Fibroblast of lung (primary cell): ENCODE data around the gene CDV3. TPM values are rescaled to one million over a fixed set of nuclear protein-coding genes. Genes with fewer than 3 reads are reported as not detected.

ENCODE experiments used
- DNase-seq, 2 donors: peaks; one replicate each; pipeline versions ENCODE4 v3.0.0 to v3.0.0-alpha.2; 2010; ENCODE audit warnings: low read depth in 2 of 2
- H2AFZ ChIP-seq: 2 replicates; pipeline ENCODE4 v1.5.1; 2012; ENCODE audit warnings: low read length, control low read depth, inconsistent platforms
- H3K27ac ChIP-seq: 2 replicates; pipeline ENCODE4 v1.5.1; 2011; ENCODE audit warnings: low read length, control low read depth; ENCODE audit not compliant: insufficient read depth
- H3K27me3 ChIP-seq: 2 replicates; pipeline ENCODE4 v1.5.1; 2011; ENCODE audit warnings: mild to moderate bottlenecking, low read length; ENCODE audit not compliant: control insufficient read depth, insufficient read depth
- H3K36me3 ChIP-seq: 2 replicates; pipeline ENCODE4 v1.5.1; 2011; ENCODE audit warnings: low read length; ENCODE audit not compliant: control insufficient read depth, insufficient read depth
- H3K4me1 ChIP-seq: 2 replicates; pipeline ENCODE4 v1.5.1; 2011; ENCODE audit warnings: low read length; ENCODE audit not compliant: control insufficient read depth, insufficient read depth; ENCODE audit errors: extremely low read depth
- H3K4me2 ChIP-seq: 2 replicates; pipeline ENCODE4 v1.5.1; 2011; ENCODE audit warnings: low read length, control low read depth; ENCODE audit not compliant: insufficient read depth; ENCODE audit errors: extremely low read depth
- H3K4me3 ChIP-seq, 4 experiments: fragments of 200-600 bp in 1 of 4; sonication (generic) in 1 of 4; replicated peaks in 1 of 4; 2 replicates each; pipeline ENCODE4 v1.5.1; 2011 to 2016; ENCODE audit warnings: low read length in 4 of 4, low read depth in 3 of 4, mild to moderate bottlenecking in 3 of 4, control low read depth in 2 of 4, inconsistent platforms in 1 of 4, mixed read lengths in 1 of 4; ENCODE audit not compliant: insufficient read depth in 1 of 4; ENCODE audit errors: control extremely low read depth in 1 of 4
- H3K79me2 ChIP-seq: 2 replicates; pipeline ENCODE4 v1.5.1; 2012; ENCODE audit warnings: mild to moderate bottlenecking, low read length, inconsistent platforms; ENCODE audit not compliant: control insufficient read depth, insufficient read depth
- H3K9ac ChIP-seq: 2 replicates; pipeline ENCODE4 v1.5.1; 2011; ENCODE audit warnings: mild to moderate bottlenecking, low read length, control low read depth; ENCODE audit not compliant: insufficient read depth
- H3K9me3 ChIP-seq: 2 replicates; pipeline ENCODE4 v1.5.1; 2012; ENCODE audit warnings: low read depth, low read length; ENCODE audit not compliant: control insufficient read depth, insufficient read depth
- H4K20me1 ChIP-seq: 2 replicates; pipeline ENCODE4 v1.5.1; 2011; ENCODE audit warnings: low read length; ENCODE audit not compliant: control insufficient read depth, insufficient read depth; ENCODE audit errors: extremely low read depth
- CTCF ChIP-seq, 2 donors: IDR thresholded peaks in 1 of 2; conservative IDR thresholded peaks in 1 of 2; 1 replicate in 1 of 2; 2 replicates in 1 of 2; pipeline ENCODE4 v1.5.1; 2011 to 2012; ENCODE audit warnings: low read length in 2 of 2, control low read depth in 1 of 2, inconsistent platforms in 1 of 2, low read depth in 1 of 2, mild to moderate bottlenecking in 1 of 2
- EZH2 ChIP-seq: IDR thresholded peaks from 2 replicates; pipeline ENCODE4 v1.5.1; 2012; ENCODE audit warnings: low read length, control low read depth, mild to moderate bottlenecking; ENCODE audit errors: missing control alignments
- polyA plus RNA-seq, 2 donors: library from polyadenylated mRNA; depleted of rRNA in 1 of 2; stranded (reverse) in 1 of 2; unstranded in 1 of 2; fragments of >200 nt; gene quantifications; 2 replicates each; pipeline ENCODE4 v1.2.1, GENCODE V29; 2011 to 2012; ENCODE audit warnings: missing spikeins in 1 of 2
- total RNA-seq: library from RNA; depleted of rRNA; stranded (reverse); fragments of >200 nt; gene quantifications from 2 replicates; pipeline ENCODE4 v1.2.1, GENCODE V29; 2014

Gene CDV3
- total and polyA plus RNA-seq, 2 donors (not counting 1 experiment from before 2014, with no cell fraction given): 185 to 218 TPM

- Histone ChIP-seq H4K20me1 (peaks cover 5% of the 10 kb centered on the region), H3K27me3 (no peaks in the 10 kb centered on the region), H3K4me2 (peak overlapping the region; percentile 91), H2AFZ (no peak overlapping the region), H3K36me3 (peaks cover 6% of the 10 kb centered on the region), H3K9ac (peak overlapping the region; percentile 93), H3K9me3 (no peaks in the 10 kb centered on the region), H3K79me2 (peaks cover 49% of the 10 kb centered on the region), H3K27ac (peak overlapping the region; percentile 95), H3K4me1 (peaks cover 26% of the 10 kb centered on the region), H3K4me3 (peak overlapping the region; percentile 76 to 90 (median 84))
- no peak for TF ChIP-seq EZH2
- TF ChIP-seq CTCF (conservative IDR thresholded peaks at IDR 0.05 in 1 of 2, IDR thresholded peaks at IDR 0.05 in 1 of 2; ENCODE audit: low read depth in 1 of 2, low read length in 2 of 2): peak in 1 of 2 donors; percentile 24
- DNase-seq: peak; percentile 77 to 86
Observed at GRCh38 chr3:133574260-133574881, 885 bp downstream of the CDV3 start.

- Histone ChIP-seq H3K4me1 (peaks cover 22% of the 10 kb centered on the region), H4K20me1 (peaks cover 5% of the 10 kb centered on the region), H3K27ac (peak overlapping the region; percentile 95)
Observed at GRCh38 chr3:133575086-133575485, 1.6 kb downstream of the CDV3 start.

GRCh38 chr3:133576169-133576568 lies 2.7 kb downstream of the CDV3 start:
- Histone ChIP-seq H3K36me3 (peaks cover 6% of the 10 kb centered on the region), H3K27me3 (no peaks in the 10 kb centered on the region), H3K79me2 (peaks cover 64% of the 10 kb centered on the region), H3K4me1 (peaks cover 14% of the 10 kb centered on the region), H2AFZ (no peak overlapping the region), H3K27ac (peak overlapping the region; percentile 37), H4K20me1 (peaks cover 5% of the 10 kb centered on the region), H3K9me3 (no peaks in the 10 kb centered on the region), H3K9ac (peak overlapping the region; percentile 38), H3K4me3 (peak overlapping the region; percentile 76 to 90 (median 84)), H3K4me2 (peak overlapping the region; percentile 91)
- TF ChIP-seq EZH2: no peak
- no peak for TF ChIP-seq CTCF (conservative IDR thresholded peaks at IDR 0.05 in 1 of 2, IDR thresholded peaks at IDR 0.05 in 1 of 2; ENCODE audit: low read depth in 1 of 2, low read length in 2 of 2)
- peak in 1 of 2 donors; percentile 25 for DNase-seq

More at GRCh38 chr3:133575086-133575485, 1.6 kb downstream of the CDV3 start:
- peaks cover 54% of the 10 kb centered on the region for H3K79me2 ChIP-seq
- peak overlapping the region; percentile 91 for H3K4me2 ChIP-seq
- peak overlapping the region; percentile 93 for H3K9ac ChIP-seq
- no peaks in the 10 kb centered on the region for H3K9me3 ChIP-seq
- peak overlapping the region; percentile 76 to 90 (median 84) for H3K4me3 ChIP-seq
- H3K36me3 ChIP-seq: peaks cover 6% of the 10 kb centered on the region
- no peaks in the 10 kb centered on the region for H3K27me3 ChIP-seq
- no peak for TF ChIP-seq EZH2
- TF ChIP-seq CTCF (conservative IDR thresholded peaks at IDR 0.05 in 1 of 2, IDR thresholded peaks at IDR 0.05 in 1 of 2; ENCODE audit: low read depth in 1 of 2, low read length in 2 of 2): no peak
- no peak for DNase-seq
- H2AFZ ChIP-seq: no peak overlapping the region
